SK-N-SH (cell line): ENCODE data around the gene FAT3.

ENCODE experiments used
- CHD2 ChIP-seq: fragments of 150-350 bp; IDR thresholded peaks from 2 replicates; pipeline ENCODE4 v1.6.1; 2018; ENCODE audit warnings: low read length; ENCODE audit not compliant: partially characterized antibody
- EZH2phosphoT487 ChIP-seq: fragments of 200-600 bp; sonication (generic); IDR thresholded peaks from 2 replicates; pipeline ENCODE4 v1.6.1; 2017; ENCODE audit warnings: low read depth, mixed run types, mild to moderate bottlenecking, antibody characterized with exemption, moderate library complexity, borderline replicate concordance
- FOXJ3 ChIP-seq: sonication (generic); formaldehyde crosslinking; IDR thresholded peaks from 2 replicates; pipeline ENCODE4 v1.5.1; 2020; ENCODE audit warnings: mild to moderate bottlenecking, missing genetic modification reagents
- GABPA ChIP-seq: IDR thresholded peaks from 2 replicates; pipeline ENCODE4 v1.4.0; 2012; ENCODE audit warnings: low read depth, mild to moderate bottlenecking
- JUND ChIP-seq: IDR thresholded peaks from 2 replicates; pipeline ENCODE4 v1.4.0; 2012
- POLR2AphosphoS5 ChIP-seq: IDR thresholded peaks from 2 replicates; pipeline ENCODE4 v1.6.1; 2012; ENCODE audit warnings: low read depth, low read length
- RAD21 ChIP-seq: IDR thresholded peaks from 2 replicates; pipeline ENCODE4 v1.6.1; 2012; ENCODE audit warnings: mild to moderate bottlenecking, low read length
- RCOR1 ChIP-seq: fragments of 150-350 bp; IDR thresholded peaks from 2 replicates; pipeline ENCODE4 v1.6.1; 2017; ENCODE audit warnings: antibody characterized with exemption, low read length
- REST ChIP-seq: IDR thresholded peaks from 2 replicates; pipeline ENCODE4 v1.6.1; 2012; ENCODE audit warnings: mild to moderate bottlenecking, low read depth, low read length, moderate library complexity
- RFX5 ChIP-seq: IDR thresholded peaks from 2 replicates; pipeline ENCODE4 v1.6.1; 2012; ENCODE audit warnings: mild to moderate bottlenecking, improper control_type of control experiment, low read length
- SMC3 ChIP-seq: IDR thresholded peaks from 2 replicates; pipeline ENCODE4 v1.6.1; 2012; ENCODE audit warnings: low read depth, low read length, improper control_type of control experiment
- TAF1 ChIP-seq: IDR thresholded peaks from 2 replicates; pipeline ENCODE4 v1.6.1; 2012; ENCODE audit warnings: low read depth, mild to moderate bottlenecking, low read length, moderate library complexity, borderline replicate concordance
- TF ChIP-seq, protein P1 (sequence below): fragments of 200-600 bp; sonication (generic); IDR thresholded peaks from 2 replicates; pipeline ENCODE4 v1.6.1; 2017; ENCODE audit warnings: antibody characterized with exemption, mild to moderate bottlenecking, moderate library complexity
- TF ChIP-seq, protein P2 (sequence below): IDR thresholded peaks from 2 replicates; pipeline ENCODE4 v1.4.0; 2012; ENCODE audit warnings: low read depth

DNA sequence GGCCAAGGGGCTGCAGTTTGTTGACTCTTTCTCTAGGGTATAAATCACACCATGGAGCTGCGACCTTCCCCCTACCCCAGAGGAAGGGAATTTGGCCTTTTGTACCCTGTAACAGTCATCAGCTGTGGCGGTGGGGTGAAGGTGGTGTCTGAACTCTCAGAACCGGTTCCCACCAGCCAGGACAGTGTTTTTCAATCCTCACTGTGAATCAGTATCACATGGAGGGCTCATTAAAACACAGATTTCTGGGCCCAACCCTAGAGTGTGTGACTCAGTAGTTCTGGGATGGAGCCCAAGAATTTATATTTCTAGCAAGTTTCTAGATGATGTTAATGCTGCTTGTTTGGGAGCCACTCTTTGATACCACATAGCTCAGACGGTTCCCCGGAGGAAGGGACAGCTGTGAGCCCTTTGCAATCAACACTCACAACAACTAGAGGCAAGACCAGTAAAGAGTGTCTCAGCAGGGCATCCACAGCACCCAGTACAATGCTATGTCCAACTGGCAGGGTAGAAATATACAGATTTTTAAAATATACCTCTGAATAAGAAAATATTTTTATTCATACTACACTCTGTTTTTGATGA, 43.9 kb upstream of the FAT3 start:
- TF ChIP-seq REST (no peak), RAD21 (no peak), RFX5 (no peak), GABPA (no peak), POLR2AphosphoS5 (no peak), SMC3 (no peak), JUND (no peak), EZH2phosphoT487 (no peak), CHD2 (no peak), RCOR1 (no peak), TAF1 (no peak), FOXJ3 (CRISPR knock-in tag) (no peak)
- TF ChIP-seq, protein P1, sequence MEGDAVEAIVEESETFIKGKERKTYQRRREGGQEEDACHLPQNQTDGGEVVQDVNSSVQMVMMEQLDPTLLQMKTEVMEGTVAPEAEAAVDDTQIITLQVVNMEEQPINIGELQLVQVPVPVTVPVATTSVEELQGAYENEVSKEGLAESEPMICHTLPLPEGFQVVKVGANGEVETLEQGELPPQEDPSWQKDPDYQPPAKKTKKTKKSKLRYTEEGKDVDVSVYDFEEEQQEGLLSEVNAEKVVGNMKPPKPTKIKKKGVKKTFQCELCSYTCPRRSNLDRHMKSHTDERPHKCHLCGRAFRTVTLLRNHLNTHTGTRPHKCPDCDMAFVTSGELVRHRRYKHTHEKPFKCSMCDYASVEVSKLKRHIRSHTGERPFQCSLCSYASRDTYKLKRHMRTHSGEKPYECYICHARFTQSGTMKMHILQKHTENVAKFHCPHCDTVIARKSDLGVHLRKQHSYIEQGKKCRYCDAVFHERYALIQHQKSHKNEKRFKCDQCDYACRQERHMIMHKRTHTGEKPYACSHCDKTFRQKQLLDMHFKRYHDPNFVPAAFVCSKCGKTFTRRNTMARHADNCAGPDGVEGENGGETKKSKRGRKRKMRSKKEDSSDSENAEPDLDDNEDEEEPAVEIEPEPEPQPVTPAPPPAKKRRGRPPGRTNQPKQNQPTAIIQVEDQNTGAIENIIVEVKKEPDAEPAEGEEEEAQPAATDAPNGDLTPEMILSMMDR = no peak
- TF ChIP-seq, protein P2, sequence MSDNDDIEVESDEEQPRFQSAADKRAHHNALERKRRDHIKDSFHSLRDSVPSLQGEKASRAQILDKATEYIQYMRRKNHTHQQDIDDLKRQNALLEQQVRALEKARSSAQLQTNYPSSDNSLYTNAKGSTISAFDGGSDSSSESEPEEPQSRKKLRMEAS = no peak
